Type B pancreatic cell (in vitro differentiated cells): ENCODE results near the gene OVOL2. TPM values are rescaled to one million over a fixed set of nuclear protein-coding genes. Genes with fewer than 3 reads are reported as not detected.

Experiments
- DNase-seq: peaks from one replicate; pipeline ENCODE4 v3.0.0; 2021; ENCODE audit warnings: mixed read lengths; ENCODE audit not compliant: unreplicated experiment; ENCODE audit errors: extremely low spot score
- H3K27ac Mint-ChIP-seq: 2 replicates; pipeline ENCODE4 v1.8.0; 2021; ENCODE audit warnings: mild to moderate bottlenecking, mixed read lengths
- H3K27me3 Mint-ChIP-seq: 2 replicates; pipeline ENCODE4 v1.8.0; 2021; ENCODE audit warnings: mixed read lengths
- H3K36me3 Mint-ChIP-seq: 2 replicates; pipeline ENCODE4 v1.8.0; 2021; ENCODE audit warnings: mixed read lengths
- H3K4me1 Mint-ChIP-seq: one replicate; pipeline ENCODE4 v1.8.0; 2021; ENCODE audit warnings: mixed read lengths; ENCODE audit not compliant: unreplicated experiment
- H3K4me3 Mint-ChIP-seq: 2 replicates; pipeline ENCODE4 v1.8.0; 2021; ENCODE audit warnings: mild to moderate bottlenecking, mixed read lengths
- H3K9me3 Mint-ChIP-seq: 2 replicates; pipeline ENCODE4 v1.8.0; 2021; ENCODE audit warnings: mixed read lengths
- CTCF ChIP-seq: fragments of 200-600 bp; sonication (generic); conservative IDR thresholded peaks from 2 replicates; pipeline ENCODE4 v1.5.0; 2021; ENCODE audit warnings: antibody characterized with exemption, mild to moderate bottlenecking
- total RNA-seq: library from RNA; stranded (reverse); gene quantifications from 2 replicates; pipeline ENCODE4 v1.2.1, GENCODE V29; 2021; ENCODE audit warnings: low replicate concordance

OVOL2 gene
- total RNA-seq, 1 donor from 2014 or later, result 7.3 TPM

- Mint-ChIP-seq H3K4me1 (peaks cover under 1% of the 10 kb centered on the region), H3K27ac (no peak overlapping the region), H3K36me3 (peaks cover 3% of the 10 kb centered on the region), H3K9me3 (no peaks in the 10 kb centered on the region), H3K4me3 (no peak overlapping the region), H3K27me3 (no peaks in the 10 kb centered on the region)
- DNase-seq, result no peak
- TF ChIP-seq CTCF, result no peak
Measured at GRCh38 chr20:18016772-18017171, 40.9 kb downstream of the OVOL2 start.

- H3K36me3 Mint-ChIP-seq, result peaks cover 9% of the 10 kb centered on the region
- no peak for TF ChIP-seq CTCF
- DNase-seq, result no peak
- H3K4me1 Mint-ChIP-seq, result peaks cover 11% of the 10 kb centered on the region
- H3K27ac Mint-ChIP-seq, result no peak overlapping the region
- H3K9me3 Mint-ChIP-seq, result peaks cover 9% of the 10 kb centered on the region
- no peak overlapping the region for H3K4me3 Mint-ChIP-seq
- no peaks in the 10 kb centered on the region for H3K27me3 Mint-ChIP-seq
Measured at GRCh38 chr20:18014411-18014810, 43.3 kb downstream of the OVOL2 start.

- Mint-ChIP-seq H3K9me3 (peaks cover 9% of the 10 kb centered on the region), H3K27me3 (no peaks in the 10 kb centered on the region), H3K27ac (no peak overlapping the region), H3K36me3 (peaks cover 6% of the 10 kb centered on the region), H3K4me1 (peaks cover 11% of the 10 kb centered on the region), H3K4me3 (no peak overlapping the region)
- no peak for TF ChIP-seq CTCF
- no peak for DNase-seq
Measured at GRCh38 chr20:18012901-18013300, 44.8 kb downstream of the OVOL2 start.

GRCh38 chr20:18011951-18012645 lies 45.6 kb downstream of the OVOL2 start:
- no peak for TF ChIP-seq CTCF
- Mint-ChIP-seq H3K4me1 (peaks cover 11% of the 10 kb centered on the region), H3K36me3 (peaks cover 6% of the 10 kb centered on the region), H3K27me3 (no peaks in the 10 kb centered on the region), H3K4me3 (no peak overlapping the region), H3K9me3 (peaks cover 9% of the 10 kb centered on the region), H3K27ac (no peak overlapping the region)
- DNase-seq, result no peak

- DNase-seq, result no peak
- Mint-ChIP-seq H3K27ac (no peak overlapping the region), H3K27me3 (no peaks in the 10 kb centered on the region), H3K9me3 (peaks cover 9% of the 10 kb centered on the region), H3K4me1 (peaks cover 11% of the 10 kb centered on the region), H3K36me3 (peaks cover 6% of the 10 kb centered on the region), H3K4me3 (no peak overlapping the region)
- no peak for TF ChIP-seq CTCF
Measured at GRCh38 chr20:18011482-18011881, 46.2 kb downstream of the OVOL2 start.
